ENCODE data around the gene NRG2.

Gene NRG2

GRCh38 chr5:139886213-139886612 lies 156.9 kb downstream of the NRG2 start:
- DNase-seq (ENCODE audit: low read depth), result no peak
- no peak overlapping the region for H3K4me3 ChIP-seq (ENCODE audit: low read length)
- no peak for TF ChIP-seq CTCF (conservative IDR thresholded peaks at IDR 0.05; ENCODE audit: low read depth, low read length)

- TF ChIP-seq CTCF (conservative IDR thresholded peaks at IDR 0.05; ENCODE audit: low read depth, low read length), result no peak
- H3K4me3 ChIP-seq (ENCODE audit: low read length), result no peak overlapping the region
- no peak for DNase-seq (ENCODE audit: low read depth)
Observed at GRCh38 chr5:139885857-139886208, 157.3 kb downstream of the NRG2 start.

GRCh38 chr5:139885172-139885856 lies 157.8 kb downstream of the NRG2 start:
- no peak overlapping the region for H3K4me3 ChIP-seq (ENCODE audit: low read length)
- no peak for TF ChIP-seq CTCF (conservative IDR thresholded peaks at IDR 0.05; ENCODE audit: low read depth, low read length)
- DNase-seq (ENCODE audit: low read depth), result no peak

GRCh38 chr5:139884734-139885133 lies 158.4 kb downstream of the NRG2 start:
- TF ChIP-seq CTCF (conservative IDR thresholded peaks at IDR 0.05; ENCODE audit: low read depth, low read length), result no peak
- no peak for DNase-seq (ENCODE audit: low read depth)
- H3K4me3 ChIP-seq (ENCODE audit: low read length), result no peak overlapping the region

GRCh38 chr5:139884144-139884543 lies 159.0 kb downstream of the NRG2 start:
- DNase-seq (ENCODE audit: low read depth), result no peak

GRCh38 chr5:139882961-139883539 lies 160.0 kb downstream of the NRG2 start:
- H3K4me3 ChIP-seq (ENCODE audit: low read length), result no peak overlapping the region
- no peak for TF ChIP-seq CTCF (conservative IDR thresholded peaks at IDR 0.05; ENCODE audit: low read depth, low read length)
- no peak for DNase-seq (ENCODE audit: low read depth)

More at GRCh38 chr5:139884144-139884543, 159.0 kb downstream of the NRG2 start:
- no peak overlapping the region for H3K4me3 ChIP-seq (ENCODE audit: low read length)
- no peak for TF ChIP-seq CTCF (conservative IDR thresholded peaks at IDR 0.05; ENCODE audit: low read depth, low read length)

- H3K4me3 ChIP-seq (ENCODE audit: low read length), result no peak overlapping the region
- TF ChIP-seq CTCF (conservative IDR thresholded peaks at IDR 0.05; ENCODE audit: low read depth, low read length), result no peak
- no peak for DNase-seq (ENCODE audit: low read depth)
Observed at GRCh38 chr5:139882316-139882715, 160.8 kb downstream of the NRG2 start.
